GM04503 (cell line): ENCODE results near the gene NR2F2.

ENCODE experiments used
- DNase-seq: peaks from one replicate; pipeline ENCODE4 v3.0.0-alpha.2; 2012; ENCODE audit warnings: low read depth

NR2F2 gene

DNA sequence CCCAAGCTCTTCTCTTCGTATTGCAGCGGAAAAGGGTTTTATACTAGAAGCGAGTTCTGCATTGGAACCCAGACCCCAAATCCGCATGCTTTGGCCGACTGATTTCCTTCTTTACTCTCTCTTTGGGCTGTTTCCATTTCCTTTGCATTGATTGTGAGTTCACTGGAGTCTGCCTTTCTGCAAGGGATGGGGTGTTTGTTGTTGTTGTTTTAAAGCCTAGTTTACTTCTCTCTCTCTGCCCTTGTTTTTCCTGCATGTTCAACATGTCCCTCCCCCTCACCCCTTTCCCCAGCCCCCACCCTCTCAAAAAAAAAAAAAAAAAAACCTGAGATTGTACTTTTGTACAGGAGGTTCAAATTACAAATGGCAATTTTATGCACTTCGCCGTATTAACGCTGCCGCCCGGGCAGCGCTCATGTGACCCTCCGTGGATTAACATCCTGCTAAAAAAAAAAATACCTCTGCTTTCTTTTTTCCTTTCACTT lies 2.2 kb downstream of the NR2F2 start:
- DNase-seq: no peak

DNA sequence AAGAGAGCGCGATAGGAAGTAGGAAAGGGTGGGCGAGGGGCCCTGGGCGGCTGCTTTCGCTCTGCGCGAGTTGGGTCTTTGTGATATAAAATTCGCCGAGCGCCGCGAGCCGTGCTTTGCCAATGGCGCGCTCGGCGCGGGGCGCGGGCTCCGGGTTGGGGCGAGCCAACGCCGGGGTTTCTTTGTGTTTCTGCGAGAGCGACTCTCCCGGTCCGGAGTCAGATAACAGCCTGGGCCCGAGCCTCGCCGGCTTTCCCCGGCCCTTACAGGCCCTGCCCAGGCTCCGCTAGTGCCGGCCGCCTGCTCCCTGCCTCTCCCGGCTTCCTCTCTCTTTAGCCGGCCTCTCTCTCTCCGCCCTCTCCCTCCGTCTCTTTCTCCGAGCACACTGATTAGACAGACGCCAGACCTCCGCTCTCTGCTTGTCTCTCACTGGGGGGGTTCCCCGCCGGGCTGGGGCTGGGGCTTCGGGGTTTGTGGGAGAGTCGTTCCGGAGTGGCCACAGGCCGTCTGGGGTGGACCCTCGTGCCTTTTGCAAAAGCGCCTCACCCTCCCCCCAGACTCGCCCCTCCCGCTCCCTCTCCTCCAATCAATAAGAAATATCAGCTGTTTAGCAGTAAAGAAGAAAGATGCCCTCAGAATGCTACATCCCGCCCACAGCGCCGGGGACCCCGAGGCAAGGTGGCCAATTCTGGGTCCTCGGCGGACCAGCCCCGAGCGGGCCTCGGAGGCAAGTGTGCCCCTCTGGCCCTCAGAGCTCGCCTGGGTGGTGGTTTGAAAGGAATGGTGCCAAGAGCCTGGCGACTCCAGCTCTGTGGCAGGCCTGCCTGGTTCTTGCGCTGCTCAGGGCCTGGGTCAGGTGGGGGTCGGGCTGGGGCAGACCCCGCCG lies 2.9 kb downstream of the NR2F2 start:
- no peak for DNase-seq

DNA sequence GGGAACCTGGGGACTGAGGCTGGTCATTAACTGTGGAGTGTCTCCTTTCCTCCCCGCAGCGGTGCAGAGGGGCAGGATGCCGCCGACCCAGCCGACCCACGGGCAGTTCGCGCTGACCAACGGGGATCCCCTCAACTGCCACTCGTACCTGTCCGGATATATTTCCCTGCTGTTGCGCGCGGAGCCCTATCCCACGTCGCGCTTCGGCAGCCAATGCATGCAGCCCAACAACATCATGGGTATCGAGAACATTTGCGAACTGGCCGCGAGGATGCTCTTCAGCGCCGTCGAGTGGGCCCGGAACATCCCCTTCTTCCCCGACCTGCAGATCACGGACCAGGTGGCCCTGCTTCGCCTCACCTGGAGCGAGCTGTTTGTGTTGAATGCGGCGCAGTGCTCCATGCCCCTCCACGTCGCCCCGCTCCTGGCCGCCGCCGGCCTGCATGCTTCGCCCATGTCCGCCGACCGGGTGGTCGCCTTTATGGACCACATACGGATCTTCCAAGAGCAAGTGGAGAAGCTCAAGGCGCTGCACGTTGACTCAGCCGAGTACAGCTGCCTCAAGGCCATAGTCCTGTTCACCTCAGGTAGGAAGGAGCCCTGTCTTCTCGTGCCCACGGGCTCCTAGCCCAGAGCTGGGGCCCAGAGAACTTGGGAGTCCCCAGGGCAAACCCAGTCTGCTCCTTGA lies 3.7 kb downstream of the NR2F2 start:
- no peak for DNase-seq

DNA sequence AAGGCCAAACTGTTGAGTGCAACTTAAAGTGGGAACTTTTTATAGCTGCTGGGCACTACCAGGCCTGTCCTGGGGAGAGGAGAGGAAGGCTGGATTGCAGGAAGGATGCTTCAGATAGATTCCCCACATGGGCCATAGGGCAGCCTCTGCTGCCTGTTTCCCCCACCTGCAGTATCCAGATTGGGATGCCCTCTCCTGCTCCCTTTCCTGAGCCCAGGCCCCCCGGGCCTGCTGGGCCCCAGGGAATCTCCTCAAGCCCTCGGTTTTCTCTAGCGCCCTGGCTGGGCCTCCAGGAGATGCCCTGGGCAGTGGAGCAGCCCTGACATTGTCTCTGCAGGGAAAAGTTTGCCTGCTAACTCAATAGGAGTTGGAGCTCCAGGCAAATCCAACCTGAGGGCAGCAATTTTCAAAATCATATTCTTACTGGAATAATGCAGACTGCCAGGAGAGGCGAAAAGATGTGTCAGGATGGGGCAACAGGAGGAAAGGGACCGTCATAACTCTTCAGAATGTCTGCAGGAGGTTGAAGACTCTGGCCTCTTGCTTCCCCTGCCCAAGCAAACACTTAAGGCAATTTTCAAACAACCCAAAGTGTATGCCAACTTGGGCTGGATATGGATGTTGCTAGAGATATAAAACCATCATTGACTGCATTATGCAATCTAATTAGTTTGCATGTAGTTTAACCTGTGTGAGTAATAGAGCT lies 4.4 kb downstream of the NR2F2 start:
- no peak for DNase-seq

DNA sequence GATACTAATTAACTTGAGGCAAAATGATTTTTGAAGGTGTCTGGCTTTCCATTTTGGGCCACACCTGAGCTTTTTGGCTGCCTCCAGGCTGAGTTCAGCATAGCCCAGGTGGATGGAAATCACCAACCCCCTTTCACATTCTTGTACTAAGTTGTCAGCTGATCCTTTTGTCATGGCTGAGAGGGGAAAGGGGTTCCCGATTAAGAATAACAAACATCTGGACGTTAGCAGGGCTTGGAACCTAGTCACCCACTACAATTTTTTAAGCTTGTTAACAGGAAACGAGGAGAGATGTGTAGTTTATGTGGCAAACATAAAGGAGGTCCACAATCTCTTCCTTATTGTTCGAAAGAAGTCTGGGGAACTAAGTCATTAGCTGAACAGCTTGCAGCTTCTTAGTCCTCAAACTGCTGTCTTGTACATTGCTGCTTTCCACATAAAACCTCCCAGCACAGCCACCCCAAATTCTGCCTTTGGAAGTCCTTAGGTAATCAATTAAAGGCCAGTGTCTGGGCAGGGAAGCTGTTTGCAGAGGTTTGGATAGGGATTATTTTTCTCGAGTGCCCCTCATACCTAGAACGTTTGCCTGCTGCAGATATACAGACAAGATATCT lies 5.0 kb downstream of the NR2F2 start:
- no peak for DNase-seq

DNA sequence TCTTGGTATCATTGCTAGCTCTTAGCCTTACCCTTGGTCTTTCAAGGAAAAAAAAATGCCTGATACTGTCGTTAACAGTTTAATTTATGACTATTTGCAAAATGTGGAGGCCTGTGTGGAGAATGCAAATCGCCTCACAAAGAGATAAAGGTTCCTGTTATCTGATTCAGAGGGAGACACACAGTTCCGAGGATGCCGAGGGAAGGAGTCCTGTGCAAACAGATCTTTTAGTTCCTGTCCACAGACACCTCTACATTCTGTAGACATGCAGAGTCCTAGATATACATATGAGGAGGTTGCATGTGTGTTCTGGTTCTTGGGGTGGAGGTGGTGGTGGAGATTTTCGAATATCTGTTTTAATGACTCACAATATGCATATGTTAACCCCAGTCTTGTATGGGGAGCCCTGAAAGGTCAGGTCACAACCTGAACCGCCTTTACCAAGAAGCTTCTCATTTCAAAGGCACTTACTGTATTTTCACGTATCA lies 5.7 kb downstream of the NR2F2 start:
- no peak for DNase-seq

DNA sequence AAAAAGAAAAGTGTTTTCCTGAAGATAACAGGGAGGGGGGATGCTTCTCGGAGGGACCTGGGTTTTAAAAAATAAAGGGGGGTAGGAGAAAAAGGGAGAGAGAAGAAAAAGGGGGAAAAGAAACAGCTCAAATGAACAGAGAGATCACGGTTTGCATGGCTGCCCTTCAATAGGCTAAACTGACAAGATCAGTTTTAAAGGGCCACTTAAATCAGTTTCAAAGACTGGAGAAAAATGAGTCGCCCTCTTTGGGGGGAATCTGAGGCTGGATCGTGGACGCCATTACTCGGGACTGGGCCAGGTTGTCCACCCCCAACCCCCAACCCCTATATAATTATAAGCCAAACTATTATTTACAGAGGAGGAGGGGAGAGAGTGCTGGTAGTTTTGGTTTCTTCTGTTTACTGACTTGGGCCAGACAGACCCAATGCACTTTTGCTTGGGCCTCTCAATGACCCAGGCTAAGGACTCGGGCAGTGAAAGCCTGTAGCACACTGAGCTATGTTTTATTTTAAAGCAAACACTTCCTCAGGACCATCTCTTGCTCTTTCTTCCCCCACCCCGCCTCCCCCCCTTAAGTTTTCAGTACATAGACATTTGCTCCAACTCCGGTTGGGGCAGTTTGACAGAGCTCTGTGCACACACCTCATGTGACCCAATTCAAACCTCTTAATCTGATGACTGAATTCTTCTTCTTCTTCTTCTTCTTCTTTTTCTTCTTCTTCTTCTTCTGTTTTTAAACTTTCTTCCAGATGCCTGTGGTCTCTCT lies 6.3 kb downstream of the NR2F2 start:
- no peak for DNase-seq

DNA sequence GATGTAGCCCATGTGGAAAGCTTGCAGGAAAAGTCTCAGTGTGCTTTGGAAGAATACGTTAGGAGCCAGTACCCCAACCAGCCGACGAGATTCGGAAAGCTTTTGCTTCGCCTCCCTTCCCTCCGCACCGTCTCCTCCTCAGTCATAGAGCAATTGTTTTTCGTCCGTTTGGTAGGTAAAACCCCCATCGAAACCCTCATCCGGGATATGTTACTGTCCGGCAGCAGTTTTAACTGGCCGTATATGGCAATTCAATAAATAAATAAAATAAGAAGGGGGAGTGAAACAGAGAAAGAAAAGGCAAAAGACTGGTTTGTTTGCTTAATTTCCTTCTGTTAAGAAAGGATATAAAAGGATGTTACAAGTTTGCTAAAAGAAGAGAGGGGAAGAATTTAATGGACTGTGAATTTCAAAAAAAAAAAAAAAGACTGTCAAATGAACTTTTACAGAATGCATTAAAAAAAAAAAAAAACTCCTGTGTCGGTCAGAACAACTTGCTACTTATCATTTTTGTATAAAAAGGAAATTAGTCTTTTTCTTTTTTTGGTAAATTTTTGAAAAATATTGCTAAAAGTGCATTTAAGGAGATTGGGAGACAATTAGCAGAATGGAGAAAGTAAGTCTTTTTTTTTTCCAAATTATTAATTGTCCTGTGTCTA lies 7.0 kb downstream of the NR2F2 start:
- no peak for DNase-seq

DNA sequence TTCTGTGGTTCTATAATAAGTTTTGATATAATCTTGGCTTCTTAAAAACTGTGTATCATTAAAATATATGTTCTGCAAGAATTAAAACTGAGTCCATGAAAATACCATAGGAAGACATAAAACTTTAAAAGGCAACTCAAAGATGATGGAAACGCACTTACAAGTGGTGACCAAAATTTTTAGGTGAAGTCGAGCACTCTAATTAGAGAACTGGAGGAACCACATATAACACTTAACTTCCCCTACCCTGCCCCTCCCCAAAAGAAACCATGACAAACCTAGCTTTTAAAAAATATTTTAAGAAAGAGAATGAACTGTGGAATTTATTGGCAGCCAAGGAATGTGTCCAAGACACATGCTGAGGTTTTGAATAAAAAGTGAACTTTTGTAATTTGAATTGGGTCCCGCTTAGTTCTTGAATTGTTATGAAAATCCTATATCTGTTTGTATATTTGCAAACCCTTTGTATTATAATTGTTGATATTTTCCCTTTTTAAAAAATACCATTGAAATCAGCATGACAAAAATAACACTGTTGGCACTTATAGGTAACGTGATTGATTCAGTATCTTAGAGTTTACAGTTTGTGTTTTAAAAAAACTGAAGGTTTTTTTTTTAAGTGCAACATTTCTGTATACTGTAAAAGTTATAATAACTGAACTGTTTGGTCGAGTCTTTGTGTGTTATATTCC lies 7.7 kb downstream of the NR2F2 start:
- no peak for DNase-seq

DNA sequence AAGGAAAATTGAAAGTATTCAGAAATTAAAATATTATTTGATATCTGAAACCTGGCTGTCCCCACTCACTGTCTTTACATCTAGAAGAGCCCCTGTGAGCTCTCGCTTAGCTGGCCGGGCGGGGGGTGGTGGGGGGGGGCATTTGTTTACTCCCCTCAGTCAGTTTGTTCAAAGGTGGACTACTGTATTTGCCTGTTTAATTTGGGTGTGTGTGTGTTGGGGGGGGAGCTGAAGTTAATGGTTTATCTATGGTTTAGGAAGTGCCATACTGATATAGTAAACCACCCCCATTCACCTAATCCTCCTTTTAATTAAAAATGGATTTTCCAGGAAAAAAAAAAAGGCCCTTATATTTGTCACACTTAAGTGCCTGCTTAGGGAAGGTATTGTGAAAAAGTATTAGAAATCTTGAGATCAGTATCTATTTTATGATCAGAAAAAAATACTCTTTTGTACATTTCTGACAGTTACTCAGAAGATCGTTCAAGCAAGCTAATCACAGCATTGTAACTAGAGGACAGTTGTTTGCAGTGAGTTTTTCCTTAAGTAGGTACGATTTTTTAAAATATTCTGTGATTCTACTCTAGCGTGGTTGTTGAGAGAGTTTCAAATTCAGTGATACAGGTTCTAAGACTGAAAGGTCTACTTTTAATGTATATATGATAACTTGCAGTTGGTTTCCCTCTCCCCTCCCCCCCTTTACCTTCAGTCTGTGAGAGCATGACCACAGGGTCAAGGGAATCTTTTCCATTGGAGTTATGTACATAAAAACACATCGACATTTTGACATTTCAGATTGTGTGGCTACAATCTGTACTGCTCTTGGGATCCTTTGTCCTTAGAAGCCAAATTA lies 8.5 kb downstream of the NR2F2 start:
- no peak for DNase-seq

DNA sequence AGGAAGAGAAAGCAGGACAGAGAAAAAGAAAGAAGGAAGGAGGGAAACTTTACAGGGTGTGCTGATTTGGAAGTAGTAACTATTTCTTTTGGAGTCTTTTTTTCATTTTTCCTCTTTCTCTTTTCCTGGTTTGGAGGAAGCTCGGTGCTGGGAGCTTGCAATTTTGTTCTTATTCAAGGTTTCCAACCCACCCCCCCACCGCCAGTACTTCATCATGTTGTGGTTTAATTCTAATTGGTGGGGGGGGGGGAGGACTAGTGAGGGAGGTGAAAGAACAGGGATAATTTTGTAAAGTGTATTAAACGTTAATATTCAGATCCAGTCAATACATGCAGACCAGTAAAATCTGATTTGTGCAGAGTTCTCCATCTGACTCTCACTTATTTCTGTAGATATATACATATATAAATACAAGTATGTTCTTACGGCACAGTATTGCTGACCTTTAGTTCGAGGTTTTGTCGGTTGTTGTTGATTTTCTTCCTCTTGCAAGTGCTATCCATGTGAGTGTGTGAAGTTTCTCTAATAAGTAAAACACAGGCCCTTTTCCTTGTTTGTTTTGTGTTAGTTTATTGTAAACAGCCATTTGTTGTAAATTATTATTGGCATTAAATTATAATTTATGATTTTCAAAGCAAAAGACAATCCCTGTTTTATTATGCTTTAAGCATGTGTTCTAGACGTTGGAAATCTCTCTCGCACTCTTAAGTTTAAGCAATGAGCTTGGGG lies 9.3 kb downstream of the NR2F2 start:
- DNase-seq: no peak

DNA sequence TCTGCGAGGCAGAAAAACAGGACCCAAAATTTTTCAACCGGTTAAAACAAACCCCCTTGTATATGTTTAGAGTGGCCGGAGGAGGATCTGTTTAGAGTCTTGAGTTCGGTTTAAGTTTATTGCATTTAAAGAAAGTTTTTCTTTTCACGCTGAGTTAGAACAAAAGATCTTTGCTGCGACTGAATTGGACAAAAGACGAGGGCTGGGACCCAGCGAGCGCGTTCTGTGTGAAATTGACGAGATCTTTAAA lies 9.8 kb downstream of the NR2F2 start:
- DNase-seq: no peak

DNA sequence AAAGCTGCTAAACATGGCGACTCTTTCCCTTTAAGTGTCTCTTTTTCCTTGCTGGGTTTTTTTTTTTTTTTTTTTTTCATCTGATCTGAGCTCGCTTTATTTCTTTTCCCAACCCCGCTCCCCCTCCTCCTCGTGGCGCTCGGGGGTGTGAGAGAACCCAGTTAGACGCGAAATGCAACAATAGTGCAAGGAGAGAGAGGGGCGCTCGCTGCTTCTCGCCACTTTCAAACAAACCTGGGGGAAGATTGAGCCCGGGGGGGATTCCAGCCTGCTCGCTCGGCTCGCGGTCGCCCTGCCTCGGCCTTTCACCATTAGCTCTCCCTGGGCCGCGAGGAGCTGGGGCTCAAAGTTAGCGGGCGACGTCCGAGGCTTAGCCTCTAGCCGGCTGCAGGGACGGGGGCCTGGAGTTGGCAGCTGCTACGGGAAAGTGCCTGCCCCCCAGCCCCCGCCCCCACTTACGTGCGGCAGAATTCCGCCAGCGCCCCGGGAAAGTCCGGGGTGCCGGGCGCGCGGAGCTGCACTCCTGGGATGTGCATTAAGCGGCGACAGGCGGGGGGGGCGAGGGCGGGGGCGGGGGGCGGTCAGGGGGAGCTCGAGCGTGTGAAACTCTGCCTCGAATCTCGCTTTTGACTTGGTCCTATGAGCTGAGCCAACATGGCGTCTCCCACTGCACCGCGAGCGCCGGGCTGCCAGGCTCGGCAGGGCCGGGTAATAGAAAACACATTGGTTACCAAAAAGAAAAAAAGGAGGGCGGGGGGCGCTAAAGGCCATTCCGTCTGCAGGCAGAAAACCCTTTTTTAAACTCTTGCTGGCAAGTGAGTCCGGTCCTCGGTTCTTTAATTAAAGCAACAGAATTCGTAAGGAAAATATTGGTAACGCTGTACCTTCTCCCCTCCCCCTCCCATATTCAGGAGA lies 10.4 kb downstream of the NR2F2 start:
- no peak for DNase-seq

DNA sequence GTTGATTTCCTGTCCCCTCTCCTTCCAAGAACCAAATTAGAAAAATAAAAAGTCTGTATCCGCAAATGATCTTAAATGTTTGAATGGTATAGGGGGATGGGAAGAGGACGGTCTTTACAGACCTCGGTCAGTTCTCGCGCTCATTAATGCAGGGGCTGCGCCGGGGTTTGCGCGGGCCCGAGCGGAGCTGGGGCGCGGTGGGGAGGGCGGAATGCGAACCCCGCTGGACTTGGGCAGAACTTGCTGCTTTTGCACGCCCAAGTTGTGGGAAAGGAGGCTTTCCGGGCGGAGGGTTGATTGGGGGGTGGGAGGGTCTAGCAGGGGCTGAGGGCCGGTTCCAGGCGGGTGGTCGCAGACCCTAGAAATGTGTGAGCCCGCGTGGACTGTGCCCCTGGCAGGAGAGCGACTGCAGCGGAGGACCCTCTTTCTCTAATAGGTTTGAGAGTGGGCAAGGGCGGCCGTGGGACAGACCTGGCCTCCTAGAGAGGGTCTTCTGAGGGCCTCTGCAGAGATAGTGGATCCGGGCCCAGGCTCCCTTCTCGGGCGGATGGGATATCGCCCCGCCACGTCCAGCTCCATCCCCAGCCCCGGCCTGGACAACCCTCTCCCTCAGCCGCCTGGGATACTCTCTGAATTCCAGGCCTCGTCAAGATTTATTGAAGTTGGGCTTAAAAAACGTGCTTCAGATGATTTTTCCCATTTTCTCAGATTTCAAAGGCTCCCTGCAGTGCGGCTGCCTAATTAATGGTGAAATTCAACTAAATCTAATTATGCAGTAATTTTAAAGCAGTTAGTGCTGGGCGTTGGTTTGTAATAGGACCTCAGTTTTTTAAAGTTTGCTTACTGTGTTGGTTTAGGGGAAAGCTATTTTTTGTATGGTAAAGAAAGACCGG lies 11.3 kb downstream of the NR2F2 start:
- no peak for DNase-seq

DNA sequence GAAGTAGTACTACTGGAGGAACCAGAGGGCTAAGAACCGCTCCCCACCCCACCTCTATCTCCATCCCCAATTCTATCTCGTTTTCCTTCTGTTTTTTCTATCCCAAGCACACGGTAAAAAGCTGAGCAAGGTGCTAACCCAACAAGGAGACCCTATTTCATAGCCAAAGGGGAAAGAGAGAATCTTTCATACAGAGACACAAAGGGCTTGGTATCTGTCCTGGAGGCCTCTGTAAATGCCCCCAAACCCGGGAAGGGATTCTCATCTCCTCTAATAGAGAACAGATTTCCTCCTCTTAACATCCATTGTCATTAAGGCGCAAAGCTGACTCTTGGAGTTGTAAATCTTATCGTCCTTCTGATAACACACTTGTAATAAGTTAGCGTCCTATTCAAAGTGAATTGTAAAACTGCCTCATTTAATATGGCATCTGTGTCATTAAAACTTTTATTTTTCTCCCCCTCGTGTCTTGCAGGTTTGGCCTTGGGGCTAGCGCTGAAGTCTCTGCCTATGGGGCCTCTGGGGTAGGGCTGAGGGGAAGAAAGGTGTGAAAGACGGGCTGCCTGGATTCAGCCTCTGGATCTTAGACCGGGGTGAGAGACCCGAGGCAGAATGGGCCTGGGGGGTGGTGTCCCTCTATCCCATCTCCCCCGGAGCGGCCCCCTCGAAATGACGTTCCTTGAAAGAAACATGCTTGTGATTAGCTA lies 12.1 kb downstream of the NR2F2 start:
- no peak for DNase-seq
